ENCODE measurements around the gene GRIK4.

GRIK4 gene

DNA sequence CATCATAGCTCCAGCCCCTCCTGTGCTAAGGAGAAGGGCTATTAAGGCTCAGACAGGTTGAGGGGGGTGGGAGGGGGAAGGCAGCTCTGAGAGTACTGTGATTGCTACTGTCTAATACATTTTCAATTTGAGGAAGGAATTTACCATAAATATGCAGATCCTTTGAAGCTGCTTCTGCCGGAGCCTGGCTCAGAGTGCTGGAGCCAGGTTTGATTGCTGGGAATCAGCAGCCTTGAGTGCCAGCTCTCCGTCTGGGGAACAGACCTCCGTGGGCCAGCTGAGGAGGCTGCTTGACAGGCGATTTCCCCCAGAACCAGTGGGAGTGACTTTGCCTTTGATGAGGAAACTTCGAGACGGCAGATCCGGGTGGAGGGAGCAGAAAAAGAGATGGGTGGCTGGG, 370.6 kb downstream of the GRIK4 start:
- H3K9me3 ChIP-seq (ENCODE audit: control insufficient read depth, insufficient read depth, low read length): no peaks in the 10 kb centered on the region
- H3K36me3 ChIP-seq (ENCODE audit: control insufficient read depth, low read length): no peaks in the 10 kb centered on the region
- H3K4me1 ChIP-seq (ENCODE audit: control insufficient read depth, low read length): no peaks in the 10 kb centered on the region
- no peak overlapping the region for H3K27ac ChIP-seq (ENCODE audit: low read depth, low read length)
- no peak overlapping the region for H3K4me2 ChIP-seq (ENCODE audit: low read length)
- TF ChIP-seq, protein P1, sequence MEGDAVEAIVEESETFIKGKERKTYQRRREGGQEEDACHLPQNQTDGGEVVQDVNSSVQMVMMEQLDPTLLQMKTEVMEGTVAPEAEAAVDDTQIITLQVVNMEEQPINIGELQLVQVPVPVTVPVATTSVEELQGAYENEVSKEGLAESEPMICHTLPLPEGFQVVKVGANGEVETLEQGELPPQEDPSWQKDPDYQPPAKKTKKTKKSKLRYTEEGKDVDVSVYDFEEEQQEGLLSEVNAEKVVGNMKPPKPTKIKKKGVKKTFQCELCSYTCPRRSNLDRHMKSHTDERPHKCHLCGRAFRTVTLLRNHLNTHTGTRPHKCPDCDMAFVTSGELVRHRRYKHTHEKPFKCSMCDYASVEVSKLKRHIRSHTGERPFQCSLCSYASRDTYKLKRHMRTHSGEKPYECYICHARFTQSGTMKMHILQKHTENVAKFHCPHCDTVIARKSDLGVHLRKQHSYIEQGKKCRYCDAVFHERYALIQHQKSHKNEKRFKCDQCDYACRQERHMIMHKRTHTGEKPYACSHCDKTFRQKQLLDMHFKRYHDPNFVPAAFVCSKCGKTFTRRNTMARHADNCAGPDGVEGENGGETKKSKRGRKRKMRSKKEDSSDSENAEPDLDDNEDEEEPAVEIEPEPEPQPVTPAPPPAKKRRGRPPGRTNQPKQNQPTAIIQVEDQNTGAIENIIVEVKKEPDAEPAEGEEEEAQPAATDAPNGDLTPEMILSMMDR (IDR thresholded peaks at IDR 0.05; ENCODE audit: low read depth, low read length, poor library complexity, severe bottlenecking): no peak
- no peak for TF ChIP-seq EZH2phosphoT487 (IDR thresholded peaks at IDR 0.05; ENCODE audit: borderline replicate concordance, low read length)
- no peaks in the 10 kb centered on the region for H3K79me2 ChIP-seq (ENCODE audit: control insufficient read depth, low read length)
- no peak overlapping the region for H3K4me3 ChIP-seq (ENCODE audit: low read length)
- H3K9me2 ChIP-seq (replicated peaks; ENCODE audit: control insufficient read depth, low read length): no peaks in the 10 kb centered on the region
- H4K20me1 ChIP-seq (ENCODE audit: control insufficient read depth, insufficient read depth, low read depth, low read length): no peaks in the 10 kb centered on the region
- H3F3A ChIP-seq (ENCODE audit: control insufficient read depth, insufficient read depth): no peaks in the 10 kb centered on the region
- peaks cover 9% of the 10 kb centered on the region for H3K27me3 ChIP-seq (ENCODE audit: control insufficient read depth, low read length)

DNA sequence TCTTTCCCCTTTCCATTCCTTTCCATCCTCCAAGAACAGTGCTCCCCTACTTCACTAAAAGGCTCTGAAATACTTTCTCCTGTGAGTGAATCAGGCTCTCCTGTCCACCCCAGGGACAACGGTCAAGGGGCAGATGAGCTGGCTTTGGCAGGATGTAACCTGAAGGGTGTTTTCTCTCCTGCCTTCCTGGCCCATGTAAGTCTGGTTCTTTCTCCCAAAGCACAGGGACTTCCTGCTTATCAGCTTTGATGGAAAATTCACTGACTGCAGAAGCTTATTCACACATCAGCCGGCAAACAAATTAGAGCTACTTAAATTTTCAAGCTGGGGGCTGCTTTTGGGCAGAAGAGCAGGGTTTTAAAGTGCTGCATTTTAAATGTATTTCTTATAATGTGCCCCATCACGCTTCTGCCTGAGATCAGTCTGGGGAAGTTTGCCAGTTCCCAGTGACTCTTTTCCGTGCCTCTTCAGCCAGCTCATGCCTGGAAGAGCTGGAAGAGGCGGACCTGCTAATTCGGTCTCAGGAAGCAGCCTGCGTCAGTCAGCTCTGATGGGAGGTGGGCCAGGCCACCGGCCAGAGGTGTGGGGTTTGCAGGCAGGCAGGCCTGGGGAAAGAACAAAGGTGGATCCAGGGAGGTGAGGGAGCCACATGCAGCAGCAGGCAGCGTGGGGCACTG, 372.0 kb downstream of the GRIK4 start:
- H3K4me2 ChIP-seq (ENCODE audit: low read length): no peak overlapping the region
- TF ChIP-seq, protein P1 (IDR thresholded peaks at IDR 0.05; ENCODE audit: low read depth, low read length, poor library complexity, severe bottlenecking): no peak
- TF ChIP-seq EZH2phosphoT487 (IDR thresholded peaks at IDR 0.05; ENCODE audit: borderline replicate concordance, low read length): no peak

DNA sequence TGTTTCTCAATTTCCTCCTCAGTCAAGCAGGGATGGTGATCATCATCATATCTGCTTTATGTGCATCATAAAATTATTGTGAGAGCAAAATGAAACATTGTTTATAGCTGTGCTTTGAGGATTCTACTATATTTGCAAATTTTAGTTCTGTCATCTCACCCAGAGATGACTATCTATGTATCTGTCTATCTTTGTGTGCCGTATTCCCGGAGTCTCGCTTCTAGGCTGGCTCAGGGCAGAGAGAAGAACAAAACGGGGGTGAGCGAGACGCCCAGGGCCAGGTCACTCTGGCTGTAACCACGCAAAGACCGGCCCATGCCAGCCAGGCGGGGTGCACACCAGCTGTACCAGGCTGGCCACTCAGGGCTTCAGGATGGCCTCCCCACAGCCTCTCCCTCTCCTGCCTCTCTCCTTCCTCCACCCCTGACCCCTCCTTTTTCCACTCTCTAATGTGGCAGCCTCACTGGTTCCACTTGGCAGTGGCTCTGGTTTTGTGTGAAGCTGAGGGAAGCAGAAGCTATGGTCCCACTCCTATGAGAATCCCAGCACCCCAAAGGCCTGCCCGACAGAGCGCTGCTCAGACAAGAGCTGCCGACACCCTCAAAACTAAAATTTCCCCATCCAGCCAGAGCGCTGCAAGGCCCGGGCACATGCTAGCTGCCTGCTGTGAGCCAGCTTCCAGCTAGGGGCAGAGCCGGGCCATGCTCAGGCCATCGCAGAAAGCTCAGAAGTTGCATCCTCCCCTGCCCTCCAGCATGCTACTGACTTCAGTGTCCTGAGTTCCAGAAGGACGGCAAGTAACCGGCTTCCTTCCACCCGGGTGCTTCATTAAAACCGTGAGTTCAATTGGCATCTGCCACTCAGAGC, 372.8 kb downstream of the GRIK4 start:
- H3K27ac ChIP-seq (ENCODE audit: low read depth, low read length): no peak overlapping the region
- TF ChIP-seq, protein P1 (IDR thresholded peaks at IDR 0.05; ENCODE audit: low read depth, low read length, poor library complexity, severe bottlenecking): no peak
- no peak for TF ChIP-seq EZH2phosphoT487 (IDR thresholded peaks at IDR 0.05; ENCODE audit: borderline replicate concordance, low read length)

More for the DNA sequence above, 372.0 kb downstream of the GRIK4 start:
- Histone ChIP-seq H4K20me1 (ENCODE audit: control insufficient read depth, insufficient read depth, low read depth, low read length) (no peaks in the 10 kb centered on the region), H3K4me1 (ENCODE audit: control insufficient read depth, low read length) (no peaks in the 10 kb centered on the region), H3K4me3 (ENCODE audit: low read length) (no peak overlapping the region), H3K9me2 (replicated peaks; ENCODE audit: control insufficient read depth, low read length) (no peaks in the 10 kb centered on the region), H3K9me3 (ENCODE audit: control insufficient read depth, insufficient read depth, low read length) (no peaks in the 10 kb centered on the region), H3K27me3 (ENCODE audit: control insufficient read depth, low read length) (peaks cover 11% of the 10 kb centered on the region), H3K79me2 (ENCODE audit: control insufficient read depth, low read length) (no peaks in the 10 kb centered on the region), H3K27ac (ENCODE audit: low read depth, low read length) (no peak overlapping the region), H3F3A (ENCODE audit: control insufficient read depth, insufficient read depth) (no peaks in the 10 kb centered on the region), H3K36me3 (ENCODE audit: control insufficient read depth, low read length) (no peaks in the 10 kb centered on the region)

More for the DNA sequence above, 372.8 kb downstream of the GRIK4 start:
- Histone ChIP-seq H3K9me3 (ENCODE audit: control insufficient read depth, insufficient read depth, low read length) (no peaks in the 10 kb centered on the region), H3K4me2 (ENCODE audit: low read length) (no peak overlapping the region), H3K4me1 (ENCODE audit: control insufficient read depth, low read length) (no peaks in the 10 kb centered on the region), H3K36me3 (ENCODE audit: control insufficient read depth, low read length) (no peaks in the 10 kb centered on the region), H3F3A (ENCODE audit: control insufficient read depth, insufficient read depth) (no peaks in the 10 kb centered on the region), H3K9me2 (replicated peaks; ENCODE audit: control insufficient read depth, low read length) (no peaks in the 10 kb centered on the region), H3K27me3 (ENCODE audit: control insufficient read depth, low read length) (peaks cover 14% of the 10 kb centered on the region), H3K79me2 (ENCODE audit: control insufficient read depth, low read length) (no peaks in the 10 kb centered on the region), H4K20me1 (ENCODE audit: control insufficient read depth, insufficient read depth, low read depth, low read length) (no peaks in the 10 kb centered on the region), H3K4me3 (ENCODE audit: low read length) (no peak overlapping the region)

Data from DOHH2 (cell line).